ENCODE results near the gene LLPH.

The LLPH gene

DNA sequence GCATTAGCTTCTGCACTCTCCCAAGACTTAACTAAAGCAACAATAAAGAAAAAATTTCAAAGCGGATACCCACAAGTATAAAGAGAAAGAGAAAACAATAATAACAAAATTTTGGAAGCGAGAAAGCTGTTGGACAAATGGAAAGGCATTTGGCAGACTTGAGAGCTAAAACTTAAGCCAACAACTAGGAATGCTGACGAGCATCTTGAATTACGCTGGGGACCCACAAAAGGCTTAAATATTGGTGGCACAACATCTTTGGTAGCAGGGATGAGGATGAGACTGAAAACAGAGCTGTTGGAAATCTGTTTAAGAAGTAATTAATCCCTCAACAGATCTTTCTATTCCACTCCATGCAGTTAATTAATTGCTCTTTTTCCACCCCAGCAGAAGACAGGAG lies 49.8 kb downstream of the LLPH start (continued):
- TF ChIP-seq, protein P1, sequence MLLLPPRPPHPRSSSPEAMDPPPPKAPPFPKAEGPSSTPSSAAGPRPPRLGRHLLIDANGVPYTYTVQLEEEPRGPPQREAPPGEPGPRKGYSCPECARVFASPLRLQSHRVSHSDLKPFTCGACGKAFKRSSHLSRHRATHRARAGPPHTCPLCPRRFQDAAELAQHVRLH (tag by site-specific recombination; IDR thresholded peaks at IDR 0.05), result no peak
- TF ChIP-seq ZNF571 (tag by site-specific recombination; IDR thresholded peaks at IDR 0.05), result no peak
- no peak for TF ChIP-seq OSR2 (tag by site-specific recombination; IDR thresholded peaks at IDR 0.05)
- TF ChIP-seq ZNF768 (tag by site-specific recombination; IDR thresholded peaks at IDR 0.05), result no peak
- TF ChIP-seq GLIS1 (tag by site-specific recombination; IDR thresholded peaks at IDR 0.05), result no peak

DNA sequence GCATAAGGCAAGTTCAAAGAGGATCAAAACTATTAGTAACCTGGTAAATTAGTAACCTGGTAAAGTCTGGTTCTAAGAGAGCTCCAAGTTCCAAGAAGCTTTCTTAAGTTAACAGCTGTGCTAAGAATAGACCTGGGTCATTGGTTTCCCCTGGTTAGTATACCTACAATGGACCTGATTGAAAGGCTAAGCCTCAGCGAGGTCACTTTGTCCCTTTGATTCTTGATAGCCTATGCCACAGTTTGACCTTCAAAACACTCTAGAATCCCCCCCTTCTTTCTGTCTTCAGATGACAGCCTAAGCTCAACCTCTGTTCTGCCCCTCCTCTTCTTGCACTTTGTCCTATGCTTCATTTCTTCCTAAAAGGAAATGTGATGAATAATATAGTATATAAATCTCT lies 53.0 kb downstream of the LLPH start:
- no peak overlapping the region for H3K27ac ChIP-seq (ENCODE audit: extremely low read depth, low read depth, low read length)
- H3K4me1 ChIP-seq (ENCODE audit: control insufficient read depth, insufficient read depth, low read length), result no peaks in the 10 kb centered on the region
- TF ChIP-seq ZNF248 (tag by site-specific recombination; IDR thresholded peaks at IDR 0.05), result no peak
- TF ChIP-seq ZNF670 (tag by site-specific recombination; IDR thresholded peaks at IDR 0.05; ENCODE audit: low read depth), result no peak
- no peak for TF ChIP-seq REPIN1 (tag by site-specific recombination; IDR thresholded peaks at IDR 0.05; ENCODE audit: low read depth)
- no peak for TF ChIP-seq SP7 (tag by site-specific recombination; IDR thresholded peaks at IDR 0.05)
- TF ChIP-seq, protein P1 (tag by site-specific recombination; IDR thresholded peaks at IDR 0.05), result no peak
- no peak for TF ChIP-seq ZNF133 (tag by site-specific recombination; IDR thresholded peaks at IDR 0.05)
- no peak for TF ChIP-seq ZNF354C (tag by site-specific recombination; IDR thresholded peaks at IDR 0.05; ENCODE audit: borderline replicate concordance, low read depth)
- TF ChIP-seq, protein P2, sequence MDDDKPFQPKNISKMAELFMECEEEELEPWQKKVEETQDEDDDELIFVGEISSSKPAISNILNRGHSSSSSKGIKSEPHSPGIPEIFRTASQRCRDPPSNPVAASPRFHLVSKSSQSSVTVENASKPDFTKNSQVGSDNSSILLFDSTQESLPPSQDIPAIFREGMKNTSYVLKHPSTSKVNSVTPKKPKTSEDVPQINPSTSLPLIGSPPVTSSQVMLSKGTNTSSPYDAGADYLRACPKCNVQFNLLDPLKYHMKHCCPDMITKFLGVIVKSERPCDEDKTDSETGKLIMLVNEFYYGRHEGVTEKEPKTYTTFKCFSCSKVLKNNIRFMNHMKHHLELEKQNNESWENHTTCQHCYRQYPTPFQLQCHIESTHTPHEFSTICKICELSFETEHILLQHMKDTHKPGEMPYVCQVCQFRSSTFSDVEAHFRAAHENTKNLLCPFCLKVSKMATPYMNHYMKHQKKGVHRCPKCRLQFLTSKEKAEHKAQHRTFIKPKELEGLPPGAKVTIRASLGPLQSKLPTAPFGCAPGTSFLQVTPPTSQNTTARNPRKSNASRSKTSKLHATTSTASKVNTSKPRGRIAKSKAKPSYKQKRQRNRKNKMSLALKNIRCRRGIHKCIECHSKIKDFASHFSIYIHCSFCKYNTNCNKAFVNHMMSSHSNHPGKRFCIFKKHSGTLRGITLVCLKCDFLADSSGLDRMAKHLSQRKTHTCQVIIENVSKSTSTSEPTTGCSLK (tag by site-specific recombination; IDR thresholded peaks at IDR 0.05), result no peak
- TF ChIP-seq ZNF521 (tag by site-specific recombination; IDR thresholded peaks at IDR 0.05), result no peak
- no peaks in the 10 kb centered on the region for H3K9me3 ChIP-seq (ENCODE audit: control insufficient read depth, insufficient read depth, low read depth, low read length)
- ChIA-PET CTCF (interaction anchor here (0.5 to 0.7 kb wide), 3 partner anchors 40 to 1170 kb away, joined by 3 read pairs; no protein-coding TSS in a partner anchor), POLR2A (no interaction called here)
- H3K36me3 ChIP-seq (ENCODE audit: control insufficient read depth in 2 of 2, insufficient read depth in 1 of 2, low read length in 2 of 2), result no peaks in the 10 kb centered on the region
- H3K4me3 ChIP-seq (ENCODE audit: low read depth, low read length), result no peak overlapping the region

DNA sequence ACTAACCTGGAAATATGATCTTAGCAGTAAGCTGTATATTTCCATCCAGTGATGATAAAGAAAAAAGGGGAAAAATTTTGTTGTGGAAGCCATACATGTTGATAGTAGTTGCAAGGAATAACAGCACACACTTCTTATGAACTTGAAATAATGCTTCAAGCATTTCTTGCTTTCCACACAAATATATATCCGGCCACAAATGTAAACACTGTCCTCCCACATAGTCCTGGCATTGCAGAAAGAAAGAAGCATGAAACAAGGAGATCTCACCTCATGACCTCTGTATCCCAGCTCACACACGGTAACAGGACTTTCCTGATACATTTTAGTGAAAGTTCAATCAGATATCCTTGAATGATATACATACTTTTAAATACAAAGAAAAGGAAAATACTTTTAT lies 56.0 kb downstream of the LLPH start:
- no peak overlapping the region for H3K27ac ChIP-seq (ENCODE audit: extremely low read depth, low read depth, low read length)
- CTCF ChIA-PET, result no interaction called here
- TF ChIP-seq MYNN (tag by site-specific recombination; IDR thresholded peaks at IDR 0.05; ENCODE audit: borderline replicate concordance) (no peak), ZNF350 (tag by site-specific recombination; IDR thresholded peaks at IDR 0.05) (no peak), ZNF837 (tag by site-specific recombination; IDR thresholded peaks at IDR 0.05) (no peak), ZBTB8A (tag by site-specific recombination; IDR thresholded peaks at IDR 0.05) (no peak), ZNF274 (IDR thresholded peaks at IDR 0.05; ENCODE audit: low read length) (no peak), ZNF274 (tag by site-specific recombination; IDR thresholded peaks at IDR 0.05; ENCODE audit: borderline replicate concordance) (no peak), OSR2 (tag by site-specific recombination; IDR thresholded peaks at IDR 0.05) (no peak), BCL11A (tag by site-specific recombination; IDR thresholded peaks at IDR 0.05; ENCODE audit: low read depth) (no peak), MZF1 (tag by site-specific recombination; IDR thresholded peaks at IDR 0.05; ENCODE audit: borderline replicate concordance) (no peak), GLIS2 (tag by site-specific recombination; IDR thresholded peaks at IDR 0.05) (no peak)
- TF ChIP-seq, protein P3, sequence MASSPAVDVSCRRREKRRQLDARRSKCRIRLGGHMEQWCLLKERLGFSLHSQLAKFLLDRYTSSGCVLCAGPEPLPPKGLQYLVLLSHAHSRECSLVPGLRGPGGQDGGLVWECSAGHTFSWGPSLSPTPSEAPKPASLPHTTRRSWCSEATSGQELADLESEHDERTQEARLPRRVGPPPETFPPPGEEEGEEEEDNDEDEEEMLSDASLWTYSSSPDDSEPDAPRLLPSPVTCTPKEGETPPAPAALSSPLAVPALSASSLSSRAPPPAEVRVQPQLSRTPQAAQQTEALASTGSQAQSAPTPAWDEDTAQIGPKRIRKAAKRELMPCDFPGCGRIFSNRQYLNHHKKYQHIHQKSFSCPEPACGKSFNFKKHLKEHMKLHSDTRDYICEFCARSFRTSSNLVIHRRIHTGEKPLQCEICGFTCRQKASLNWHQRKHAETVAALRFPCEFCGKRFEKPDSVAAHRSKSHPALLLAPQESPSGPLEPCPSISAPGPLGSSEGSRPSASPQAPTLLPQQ (tag by site-specific recombination; IDR thresholded peaks at IDR 0.05), result no peak
- TF ChIP-seq, protein P4, sequence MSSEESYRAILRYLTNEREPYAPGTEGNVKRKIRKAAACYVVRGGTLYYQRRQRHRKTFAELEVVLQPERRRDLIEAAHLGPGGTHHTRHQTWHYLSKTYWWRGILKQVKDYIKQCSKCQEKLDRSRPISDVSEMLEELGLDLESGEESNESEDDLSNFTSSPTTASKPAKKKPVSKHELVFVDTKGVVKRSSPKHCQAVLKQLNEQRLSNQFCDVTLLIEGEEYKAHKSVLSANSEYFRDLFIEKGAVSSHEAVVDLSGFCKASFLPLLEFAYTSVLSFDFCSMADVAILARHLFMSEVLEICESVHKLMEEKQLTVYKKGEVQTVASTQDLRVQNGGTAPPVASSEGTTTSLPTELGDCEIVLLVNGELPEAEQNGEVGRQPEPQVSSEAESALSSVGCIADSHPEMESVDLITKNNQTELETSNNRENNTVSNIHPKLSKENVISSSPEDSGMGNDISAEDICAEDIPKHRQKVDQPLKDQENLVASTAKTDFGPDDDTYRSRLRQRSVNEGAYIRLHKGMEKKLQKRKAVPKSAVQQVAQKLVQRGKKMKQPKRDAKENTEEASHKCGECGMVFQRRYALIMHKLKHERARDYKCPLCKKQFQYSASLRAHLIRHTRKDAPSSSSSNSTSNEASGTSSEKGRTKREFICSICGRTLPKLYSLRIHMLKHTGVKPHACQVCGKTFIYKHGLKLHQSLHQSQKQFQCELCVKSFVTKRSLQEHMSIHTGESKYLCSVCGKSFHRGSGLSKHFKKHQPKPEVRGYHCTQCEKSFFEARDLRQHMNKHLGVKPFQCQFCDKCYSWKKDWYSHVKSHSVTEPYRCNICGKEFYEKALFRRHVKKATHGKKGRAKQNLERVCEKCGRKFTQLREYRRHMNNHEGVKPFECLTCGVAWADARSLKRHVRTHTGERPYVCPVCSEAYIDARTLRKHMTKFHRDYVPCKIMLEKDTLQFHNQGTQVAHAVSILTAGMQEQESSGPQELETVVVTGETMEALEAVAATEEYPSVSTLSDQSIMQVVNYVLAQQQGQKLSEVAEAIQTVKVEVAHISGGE (tag by site-specific recombination; conservative IDR thresholded peaks at IDR 0.05; ENCODE audit: low read depth), result no peak
- TF ChIP-seq, protein P5, sequence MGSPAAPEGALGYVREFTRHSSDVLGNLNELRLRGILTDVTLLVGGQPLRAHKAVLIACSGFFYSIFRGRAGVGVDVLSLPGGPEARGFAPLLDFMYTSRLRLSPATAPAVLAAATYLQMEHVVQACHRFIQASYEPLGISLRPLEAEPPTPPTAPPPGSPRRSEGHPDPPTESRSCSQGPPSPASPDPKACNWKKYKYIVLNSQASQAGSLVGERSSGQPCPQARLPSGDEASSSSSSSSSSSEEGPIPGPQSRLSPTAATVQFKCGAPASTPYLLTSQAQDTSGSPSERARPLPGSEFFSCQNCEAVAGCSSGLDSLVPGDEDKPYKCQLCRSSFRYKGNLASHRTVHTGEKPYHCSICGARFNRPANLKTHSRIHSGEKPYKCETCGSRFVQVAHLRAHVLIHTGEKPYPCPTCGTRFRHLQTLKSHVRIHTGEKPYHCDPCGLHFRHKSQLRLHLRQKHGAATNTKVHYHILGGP (tag by site-specific recombination; IDR thresholded peaks at IDR 0.05), result no peak

More for the DNA sequence above, 56.0 kb downstream of the LLPH start:
- H3K9me3 ChIP-seq (ENCODE audit: control insufficient read depth, insufficient read depth, low read depth, low read length), result no peaks in the 10 kb centered on the region
- H3K36me3 ChIP-seq (ENCODE audit: control insufficient read depth in 2 of 2, insufficient read depth in 1 of 2, low read length in 2 of 2), result no peaks in the 10 kb centered on the region
- H3K4me3 ChIP-seq (ENCODE audit: low read depth, low read length), result no peak overlapping the region
- POLR2A ChIA-PET, result no interaction called here
- H3K4me1 ChIP-seq (ENCODE audit: control insufficient read depth, insufficient read depth, low read length), result no peaks in the 10 kb centered on the region
